ENCODE measurements around the gene ALG10B. TPM values are rescaled to one million over a fixed set of nuclear protein-coding genes. Genes with fewer than 3 reads are reported as not detected.
A peak's percentile ranks its signal among the peaks of the same experiment; 100 is the strongest.
"Not testable (repeated sequence)": the region's sequence is repeated elsewhere in the genome, so short reads cannot be mapped to it uniquely, and the experiment has no call there.

ALG10B gene
- total RNA-seq: 10 to 100 TPM; 14.2 to 23.2 TPM

DNA sequence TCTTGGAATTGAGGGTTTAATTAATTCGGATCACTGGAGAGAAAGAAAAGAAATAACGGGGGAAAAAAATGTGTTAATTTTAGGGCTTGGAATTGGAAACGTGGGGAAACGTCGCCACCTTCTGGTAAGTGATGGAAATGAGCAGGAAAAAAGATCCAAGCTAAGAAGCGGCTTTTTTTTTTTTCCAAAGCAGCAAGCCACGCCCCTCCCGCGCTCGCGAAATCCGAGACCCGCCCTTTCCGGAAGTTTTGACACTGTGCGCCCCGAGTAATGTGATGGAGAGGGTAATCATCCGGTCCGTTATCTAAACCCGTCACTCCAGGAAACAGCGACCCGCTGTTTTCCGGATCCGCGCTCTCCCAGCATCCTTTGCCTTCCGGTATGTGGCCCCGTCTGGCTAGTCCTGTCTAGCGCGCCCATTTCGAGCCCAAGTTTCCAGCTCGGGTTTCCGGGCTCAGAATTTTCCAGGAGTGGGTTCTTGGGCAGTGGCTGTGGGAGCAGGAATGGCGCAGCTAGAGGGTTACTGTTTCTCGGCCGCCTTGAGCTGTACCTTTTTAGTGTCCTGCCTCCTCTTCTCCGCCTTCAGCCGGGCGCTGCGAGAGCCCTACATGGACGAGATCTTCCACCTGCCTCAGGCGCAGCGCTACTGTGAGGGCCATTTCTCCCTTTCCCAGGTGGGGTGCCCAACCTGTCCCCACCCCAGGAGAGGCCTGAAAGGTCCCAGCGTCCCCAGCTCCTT, at the start of gene ALG10B:
ALG10B (plus strand) TSS at position 384 of the 739 bp plus-strand sequence; CDS start at position 504, 120 bp downstream.
- DNase-seq (ENCODE audit: low spot score in 2 of 2): peak; percentile 89 to 94
- Mint-ChIP-seq H3K27ac (peak within 1 kb of the TSS; percentile 97 to 98), H3K9me3 (no peaks in the 10 kb centered on the region), H3K36me3 (peaks cover 0 to 6% of the 10 kb centered on the region in 2 donors)
- peak; percentile 100 for ATAC-seq

DNA sequence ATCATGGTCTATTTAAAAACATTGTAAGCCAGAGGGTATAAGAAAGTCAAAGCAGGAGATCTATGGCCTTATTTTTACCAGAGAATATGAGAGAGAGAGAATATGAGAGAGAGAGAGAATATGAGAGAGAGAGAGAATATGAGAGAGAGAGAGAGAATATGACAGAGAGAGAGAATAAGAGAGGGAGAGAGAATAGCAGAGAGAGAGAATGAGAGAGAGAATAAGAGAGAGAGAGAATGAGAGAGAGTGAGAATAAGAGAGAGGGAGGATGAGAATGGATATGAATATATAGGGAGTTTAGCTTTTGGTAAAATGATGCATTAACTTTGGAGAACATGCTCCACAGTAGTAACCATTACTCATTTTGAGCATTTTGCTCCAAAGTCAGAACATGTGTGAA, 48.0 kb upstream of the ALG10B start:
- Mint-ChIP-seq H3K36me3 (no peaks in the 10 kb centered on the region), H3K9me3 (peaks cover 3 to 4% of the 10 kb centered on the region in 2 donors), H3K27ac (no peak overlapping the region)
- ATAC-seq (no peak), DNase-seq (ENCODE audit: low spot score in 2 of 2) (no peak)

GRCh38 chr12:38269897-38270296, 46.7 kb upstream of the ALG10B start:
- Mint-ChIP-seq H3K27ac (no peak overlapping the region), H3K36me3 (no peaks in the 10 kb centered on the region), H3K9me3 (peaks cover 4 to 5% of the 10 kb centered on the region in 2 donors)
- DNase-seq (ENCODE audit: low spot score in 2 of 2) (no peak), ATAC-seq (no peak)

GRCh38 chr12:38279756-38280155, 36.8 kb upstream of the ALG10B start:
- no peak for DNase-seq (ENCODE audit: low spot score in 2 of 2)
- peaks cover 5 to 8% of the 10 kb centered on the region in 2 donors for H3K9me3 Mint-ChIP-seq
- H3K36me3 Mint-ChIP-seq: no peaks in the 10 kb centered on the region

DNA sequence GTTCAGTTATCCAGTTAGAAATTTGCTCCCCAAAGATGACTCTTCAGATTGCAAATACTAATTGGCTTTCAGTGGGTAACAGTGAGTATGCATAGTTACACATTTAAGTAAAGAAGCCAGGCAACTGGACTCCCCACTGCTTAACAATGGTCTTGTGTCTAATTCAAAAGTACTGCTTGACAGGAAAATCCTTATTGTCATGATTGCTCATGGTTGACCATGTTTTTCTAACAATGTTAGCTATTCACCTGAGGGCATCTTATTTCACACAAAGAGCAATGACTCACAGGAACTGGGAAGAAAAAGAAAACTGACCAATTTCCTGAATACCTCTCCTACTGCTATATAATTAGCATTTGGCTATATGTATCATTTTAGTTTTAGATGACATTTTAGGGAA, 33.7 kb upstream of the ALG10B start:
- Mint-ChIP-seq H3K9me3 (peaks cover 3 to 5% of the 10 kb centered on the region in 2 donors), H3K36me3 (no peaks in the 10 kb centered on the region), H3K27ac (no peak overlapping the region)
- ATAC-seq (no peak), DNase-seq (ENCODE audit: low spot score in 2 of 2) (no peak)

More at GRCh38 chr12:38279756-38280155, 36.8 kb upstream of the ALG10B start:
- no peak overlapping the region for H3K27ac Mint-ChIP-seq
- no peak for ATAC-seq

- Mint-ChIP-seq H3K9me3 (no peaks in the 10 kb centered on the region), H3K27ac (no peak overlapping the region), H3K36me3 (no peaks in the 10 kb centered on the region)
- ATAC-seq: no peak
- no peak for DNase-seq (ENCODE audit: low spot score in 2 of 2)
Observed at GRCh38 chr12:38289396-38289795, 27.2 kb upstream of the ALG10B start.

DNA sequence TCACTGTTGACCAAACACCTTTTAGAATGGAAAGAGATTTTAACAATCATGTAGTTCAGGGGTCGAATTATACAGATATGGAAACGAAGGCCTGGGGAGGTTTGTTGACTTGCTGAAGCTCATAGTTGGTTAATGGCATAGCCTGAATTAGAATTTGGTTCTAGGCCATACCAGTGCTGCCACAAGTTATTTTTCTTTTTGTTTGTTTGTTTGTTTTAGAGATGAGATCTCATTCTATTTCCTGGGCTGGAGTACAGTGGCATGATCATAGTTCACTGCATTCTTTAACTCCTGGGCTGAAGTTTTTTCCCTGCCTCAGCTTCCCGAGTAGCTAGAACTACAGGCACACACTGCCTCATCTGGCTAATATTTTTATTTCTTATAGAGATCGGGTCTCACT, 25.4 kb upstream of the ALG10B start:
- ATAC-seq: no peak
- Mint-ChIP-seq H3K27ac (no peak overlapping the region), H3K9me3 (peaks cover 0 to 3% of the 10 kb centered on the region in 2 donors), H3K36me3 (no peaks in the 10 kb centered on the region)
- no peak for DNase-seq (ENCODE audit: low spot score in 2 of 2)

GRCh38 chr12:38302972-38303371, 13.6 kb upstream of the ALG10B start:
- H3K9me3 Mint-ChIP-seq: peaks cover 3 to 11% of the 10 kb centered on the region in 2 donors
- not testable (repeated sequence) for H3K27ac Mint-ChIP-seq; ATAC-seq; DNase-seq (ENCODE audit: low spot score in 2 of 2)
- H3K36me3 Mint-ChIP-seq: peaks cover 0 to 13% of the 10 kb centered on the region in 2 donors

- not testable (repeated sequence) for H3K36me3 Mint-ChIP-seq; H3K27ac Mint-ChIP-seq; DNase-seq (ENCODE audit: low spot score in 2 of 2); ATAC-seq; H3K9me3 Mint-ChIP-seq
Observed at GRCh38 chr12:38321966-38322365, 5.4 kb downstream of the ALG10B start.

DNA sequence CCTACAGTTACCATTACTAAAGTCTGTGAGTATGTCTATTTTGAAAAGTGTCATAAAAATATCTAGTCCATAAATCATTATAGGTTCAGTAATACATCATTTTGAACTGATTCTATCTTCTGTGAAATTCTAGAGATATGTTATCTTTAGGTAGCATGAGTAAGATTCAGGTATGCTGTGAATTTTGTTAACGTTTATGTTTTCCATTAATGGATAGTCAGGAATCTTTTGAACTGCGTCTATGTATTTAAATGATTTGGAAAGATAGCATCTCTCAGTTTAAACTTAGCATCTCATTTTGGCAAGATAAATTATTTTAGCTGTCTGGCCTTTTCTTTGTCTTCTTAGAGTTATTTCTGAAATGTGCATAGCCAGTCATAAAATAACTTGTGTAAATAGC, 8.3 kb downstream of the ALG10B start:
- ATAC-seq (no peak), DNase-seq (ENCODE audit: low spot score in 2 of 2) (no peak)
- H3K27ac Mint-ChIP-seq: no peak overlapping the region
- no peaks in the 10 kb centered on the region for H3K36me3 Mint-ChIP-seq
- H3K9me3 Mint-ChIP-seq: no peaks in the 10 kb centered on the region

GRCh38 chr12:38327356-38327755, 10.8 kb downstream of the ALG10B start:
- Mint-ChIP-seq H3K36me3 (no peaks in the 10 kb centered on the region), H3K27ac (no peak overlapping the region), H3K9me3 (no peaks in the 10 kb centered on the region)
- DNase-seq (ENCODE audit: low spot score in 2 of 2): no peak
- no peak for ATAC-seq

DNA sequence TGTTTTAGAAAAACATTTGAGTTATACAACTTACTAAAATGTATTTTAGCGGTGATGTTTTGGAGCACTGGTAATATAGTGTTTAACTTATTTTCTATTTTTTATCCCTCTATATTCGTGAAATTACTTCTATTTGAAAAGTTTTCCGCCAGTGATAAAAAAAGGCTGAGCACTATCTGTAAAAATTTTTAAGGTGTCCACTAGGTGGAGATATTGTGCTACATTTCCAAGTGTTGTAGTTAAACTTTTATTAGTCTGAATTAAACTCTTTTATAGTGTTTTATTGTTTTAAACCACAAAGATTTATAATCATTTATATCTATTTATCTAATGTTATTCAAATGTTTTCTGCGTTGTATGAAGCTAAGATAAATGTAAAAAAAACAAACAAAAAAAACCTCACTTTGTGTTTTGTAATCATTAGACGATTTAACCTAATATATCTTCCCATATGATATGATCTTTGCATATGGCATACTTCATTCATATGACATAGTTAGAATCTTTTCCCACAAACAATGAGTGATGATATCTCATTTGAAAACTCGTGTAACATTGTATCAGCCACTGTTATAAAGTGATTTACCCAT, 11.8 kb downstream of the ALG10B start:
- Mint-ChIP-seq H3K9me3 (no peaks in the 10 kb centered on the region), H3K27ac (no peak overlapping the region), H3K36me3 (no peaks in the 10 kb centered on the region)
- DNase-seq (ENCODE audit: low spot score in 2 of 2) (no peak), ATAC-seq (no peak)

- DNase-seq (ENCODE audit: low spot score in 2 of 2); H3K9me3 Mint-ChIP-seq; H3K27ac Mint-ChIP-seq; H3K36me3 Mint-ChIP-seq; ATAC-seq: not testable (repeated sequence)
Observed at GRCh38 chr12:38330414-38330813, 13.8 kb downstream of the ALG10B start.

DNA sequence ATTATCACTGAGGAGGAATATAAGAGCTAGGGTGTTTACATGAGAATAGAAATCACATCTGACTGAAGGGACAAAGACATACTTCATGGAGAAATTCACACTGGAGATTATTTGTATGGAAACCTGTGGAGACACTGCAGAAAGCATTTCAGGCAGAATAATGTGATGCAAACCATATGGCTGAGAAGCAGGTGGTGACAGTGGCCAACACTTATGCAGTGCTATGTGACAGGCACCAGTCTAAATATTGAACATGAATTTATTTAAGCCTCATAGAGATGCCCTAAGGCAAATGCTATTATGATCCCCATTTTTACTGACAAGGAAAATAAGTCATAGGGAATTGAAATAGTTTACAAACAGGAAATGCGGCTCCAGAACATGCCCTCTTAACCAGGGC, 16.2 kb downstream of the ALG10B start:
- Mint-ChIP-seq H3K27ac (no peak overlapping the region), H3K9me3 (no peaks in the 10 kb centered on the region), H3K36me3 (no peaks in the 10 kb centered on the region)
- ATAC-seq (no peak), DNase-seq (ENCODE audit: low spot score in 2 of 2) (no peak)

GRCh38 chr12:38342444-38342843, 25.9 kb downstream of the ALG10B start:
- no peak for ATAC-seq
- Mint-ChIP-seq H3K9me3 (peaks cover 6 to 15% of the 10 kb centered on the region in 2 donors), H3K27ac (no peak overlapping the region), H3K36me3 (peaks cover 0 to 5% of the 10 kb centered on the region in 2 donors)
- no peak for DNase-seq (ENCODE audit: low spot score in 2 of 2)

DNA sequence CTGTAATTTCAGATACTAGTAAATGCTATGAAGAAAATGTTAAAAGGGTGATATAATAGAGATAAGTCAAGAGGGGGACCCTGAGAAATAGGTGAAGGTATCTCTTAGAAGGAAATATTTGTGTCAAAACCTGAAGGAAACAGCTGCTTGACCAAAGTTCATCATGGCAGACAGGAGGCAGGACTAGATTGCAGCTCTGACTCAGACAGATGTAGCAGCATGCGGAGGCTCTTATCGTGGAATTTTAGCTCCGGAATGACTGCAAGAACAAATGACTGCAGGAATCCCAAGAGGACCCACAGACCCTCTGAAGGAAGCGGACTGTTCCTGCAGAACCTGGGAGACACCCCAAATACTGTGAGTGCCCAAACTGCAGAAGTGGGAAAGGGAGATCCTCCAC, 26.7 kb downstream of the ALG10B start:
- DNase-seq (ENCODE audit: low spot score in 2 of 2); ATAC-seq; H3K36me3 Mint-ChIP-seq; H3K27ac Mint-ChIP-seq: not testable (repeated sequence)
- peaks cover 6 to 19% of the 10 kb centered on the region in 2 donors for H3K9me3 Mint-ChIP-seq

DNA sequence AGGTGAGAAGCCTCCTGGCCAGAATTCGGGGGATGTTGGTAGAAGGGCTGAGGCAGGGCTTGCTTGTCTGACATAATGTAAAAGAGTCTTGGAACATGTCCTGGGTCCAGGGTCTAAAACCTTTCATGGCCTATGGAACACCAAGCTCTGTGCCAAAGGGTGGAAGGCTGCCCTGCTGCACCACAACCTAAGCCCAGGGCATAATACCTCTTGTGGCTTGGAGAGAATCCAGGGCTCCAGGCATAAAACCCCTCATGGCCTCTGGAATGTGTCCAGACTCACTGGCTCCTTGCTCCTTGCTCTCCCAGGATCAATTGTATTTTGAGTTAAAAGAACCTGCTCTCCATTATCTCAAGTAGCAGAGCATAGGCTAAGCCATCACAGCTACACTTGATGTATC, 27.3 kb downstream of the ALG10B start:
- not testable (repeated sequence) for H3K27ac Mint-ChIP-seq; ATAC-seq; DNase-seq (ENCODE audit: low spot score in 2 of 2); H3K36me3 Mint-ChIP-seq
- peaks cover 6 to 19% of the 10 kb centered on the region in 2 donors for H3K9me3 Mint-ChIP-seq

Measured in activated naive CD4-positive, alpha-beta T cell treated with anti-CD3 and anti-CD28 coated beads, Interleukin-2, amount 50 U/mL, for 72 hours (primary cell).